Right lobe of liver (tissue), 6 donors: Measurements from ENCODE around the gene DDX25. TPM values are rescaled to one million over a fixed set of nuclear protein-coding genes. Genes with fewer than 3 reads are reported as not detected.

Source experiments
- ATAC-seq, 4 donors: fragments of 200-7000 bp; cut with Tn5 transposase; one replicate each; pipeline ENCODE4 v1.9.1; 2020; ENCODE audit warnings: mild to moderate bottlenecking in 4 of 4, moderate library complexity in 4 of 4
- DNase-seq, 3 donors: peaks; one replicate each; pipeline ENCODE4 v3.0.0-alpha.2; 2020
- H3K27ac ChIP-seq, 3 donors: fragments of 200-600 bp; one replicate each; pipeline ENCODE4 v1.8.0; 2022
- H3K27me3 ChIP-seq, 2 donors: fragments of 200-600 bp; one replicate each; pipeline ENCODE4 v1.8.0; 2022
- H3K36me3 ChIP-seq, 4 donors: fragments of 200-600 bp; sonication (generic) in 1 of 4; one replicate each; pipeline versions ENCODE4 v1.5.1 to v1.8.0; 2017 to 2022; ENCODE audit warnings: control low read depth in 1 of 4
- H3K4me1 ChIP-seq, 4 donors: fragments of 200-600 bp; sonication (generic) in 1 of 4; one replicate each; pipeline versions ENCODE4 v1.5.1 to v1.8.0; 2017 to 2022; ENCODE audit warnings: control low read depth in 1 of 4
- H3K4me3 ChIP-seq, 3 donors: fragments of 200-600 bp; one replicate each; pipeline ENCODE4 v1.8.0; 2022
- H3K9me3 ChIP-seq, 4 donors: fragments of 200-600 bp; sonication (generic) in 1 of 4; one replicate each; pipeline versions ENCODE4 v1.5.1 to v1.8.0; 2017 to 2022; ENCODE audit warnings: control low read depth in 1 of 4
- POLR2A ChIP-seq: fragments of 450-650 bp; IDR thresholded peaks from one replicate; pipeline ENCODE4 v1.6.1; 2017; ENCODE audit warnings: antibody characterized with exemption, mild to moderate bottlenecking
- WGBS: methylation state at CpG from one replicate; pipeline ENCODE4 v1.1.6; 2018; ENCODE audit warnings: low coverage, low lambda C conversion rate; ENCODE audit not compliant: insufficient coverage; ENCODE audit errors: missing lambda C conversion rate; 5-methylcytosine and 5-hydroxymethylcytosine counted together
- intact Hi-C, 2 donors: fragments of 100-400 bp; cut with DNase I; formaldehyde crosslinking; loops; one replicate each; pipeline versions ENCODE4 v1.11.2 to v1.14.1; 2022
- total RNA-seq, 6 experiments: library from RNA; depleted of rRNA in 2 of 6; stranded (reverse); fragments of >200 nt in 2 of 6; fragmentation: NEBNext Ultra II Directional in 3 of 6; extraction: Animal tissue kit (Norgen Biotek cat#: 25700) in 3 of 6; gene quantifications; one replicate each; pipeline versions ENCODE4 v1.1.0 to v1.2.4, GENCODE V29; 2016 to 2023
- TF ChIP-seq, protein P1 (sequence below), 4 donors: fragments of 200-600 bp in 3 of 4; fragments of 450-650 bp in 1 of 4; IDR thresholded peaks; one replicate each; pipeline versions ENCODE4 v1.5.1 to v1.8.0; 2016 to 2022; ENCODE audit warnings: antibody characterized with exemption in 4 of 4, mild to moderate bottlenecking in 2 of 4
- donor health status: DM: no; HTN: yes; CAD: no.
- donor health status: DM: no; HTN: no; CAD: no.
- donor health status: DM: no; HTN: no; CAD: no.
- donor health status: DM: no; HTN: yes; CAD: no.
- donor health status: DM: no; HTN: yes; CAD: no.

Gene DDX25
- total RNA-seq, 6 experiments from 2014 or later: 0.17 to 0.28 (median 0.21) TPM; not detected in 2

DNA sequence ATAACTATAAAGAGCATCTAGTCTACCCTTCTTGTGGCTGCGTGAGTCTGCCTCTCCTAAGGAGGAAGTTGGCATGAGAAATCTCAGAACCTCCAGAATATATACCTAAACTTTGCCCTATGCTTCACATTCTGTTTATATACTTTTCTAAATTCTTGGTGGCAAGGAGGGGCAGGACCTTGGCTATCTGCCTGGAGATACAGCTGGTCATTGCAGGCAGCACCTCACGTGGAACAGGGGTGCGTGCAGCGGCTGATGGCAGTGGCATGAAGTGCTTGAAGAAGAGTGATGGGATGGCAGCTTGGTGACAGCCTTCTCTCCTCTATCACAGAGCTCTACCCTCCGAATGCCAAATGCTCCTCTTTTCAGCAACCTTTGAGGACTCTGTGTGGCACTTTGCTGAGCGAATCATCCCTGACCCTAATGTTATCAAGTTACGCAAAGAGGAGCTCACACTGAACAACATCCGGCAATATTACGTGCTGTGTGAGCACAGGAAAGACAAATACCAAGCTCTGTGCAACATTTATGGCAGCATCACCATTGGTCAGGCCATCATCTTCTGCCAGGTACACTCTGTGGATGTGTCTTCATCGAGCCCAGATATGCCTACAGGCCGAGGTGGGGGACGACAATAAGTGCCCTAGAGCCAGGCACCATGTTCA, 12.5 kb downstream of the DDX25 start:
- H3K4me1 ChIP-seq: no peaks in the 10 kb centered on the region
- H3K9me3 ChIP-seq: no peaks in the 10 kb centered on the region
- H3K36me3 ChIP-seq: no peaks in the 10 kb centered on the region
- no peak overlapping the region for H3K27ac ChIP-seq
- no peaks in the 10 kb centered on the region for H3K27me3 ChIP-seq
- 61% methylated on average over 8 of the region's 12 CpGs for WGBS
- no peak for ATAC-seq
- no peak overlapping the region for H3K4me3 ChIP-seq
- intact Hi-C loops: no loop called here
- DNase-seq: no peak
- no peak for TF ChIP-seq POLR2A
- TF ChIP-seq, protein P1, sequence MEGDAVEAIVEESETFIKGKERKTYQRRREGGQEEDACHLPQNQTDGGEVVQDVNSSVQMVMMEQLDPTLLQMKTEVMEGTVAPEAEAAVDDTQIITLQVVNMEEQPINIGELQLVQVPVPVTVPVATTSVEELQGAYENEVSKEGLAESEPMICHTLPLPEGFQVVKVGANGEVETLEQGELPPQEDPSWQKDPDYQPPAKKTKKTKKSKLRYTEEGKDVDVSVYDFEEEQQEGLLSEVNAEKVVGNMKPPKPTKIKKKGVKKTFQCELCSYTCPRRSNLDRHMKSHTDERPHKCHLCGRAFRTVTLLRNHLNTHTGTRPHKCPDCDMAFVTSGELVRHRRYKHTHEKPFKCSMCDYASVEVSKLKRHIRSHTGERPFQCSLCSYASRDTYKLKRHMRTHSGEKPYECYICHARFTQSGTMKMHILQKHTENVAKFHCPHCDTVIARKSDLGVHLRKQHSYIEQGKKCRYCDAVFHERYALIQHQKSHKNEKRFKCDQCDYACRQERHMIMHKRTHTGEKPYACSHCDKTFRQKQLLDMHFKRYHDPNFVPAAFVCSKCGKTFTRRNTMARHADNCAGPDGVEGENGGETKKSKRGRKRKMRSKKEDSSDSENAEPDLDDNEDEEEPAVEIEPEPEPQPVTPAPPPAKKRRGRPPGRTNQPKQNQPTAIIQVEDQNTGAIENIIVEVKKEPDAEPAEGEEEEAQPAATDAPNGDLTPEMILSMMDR (IDR thresholded peaks at IDR 0.05): no peak

DNA sequence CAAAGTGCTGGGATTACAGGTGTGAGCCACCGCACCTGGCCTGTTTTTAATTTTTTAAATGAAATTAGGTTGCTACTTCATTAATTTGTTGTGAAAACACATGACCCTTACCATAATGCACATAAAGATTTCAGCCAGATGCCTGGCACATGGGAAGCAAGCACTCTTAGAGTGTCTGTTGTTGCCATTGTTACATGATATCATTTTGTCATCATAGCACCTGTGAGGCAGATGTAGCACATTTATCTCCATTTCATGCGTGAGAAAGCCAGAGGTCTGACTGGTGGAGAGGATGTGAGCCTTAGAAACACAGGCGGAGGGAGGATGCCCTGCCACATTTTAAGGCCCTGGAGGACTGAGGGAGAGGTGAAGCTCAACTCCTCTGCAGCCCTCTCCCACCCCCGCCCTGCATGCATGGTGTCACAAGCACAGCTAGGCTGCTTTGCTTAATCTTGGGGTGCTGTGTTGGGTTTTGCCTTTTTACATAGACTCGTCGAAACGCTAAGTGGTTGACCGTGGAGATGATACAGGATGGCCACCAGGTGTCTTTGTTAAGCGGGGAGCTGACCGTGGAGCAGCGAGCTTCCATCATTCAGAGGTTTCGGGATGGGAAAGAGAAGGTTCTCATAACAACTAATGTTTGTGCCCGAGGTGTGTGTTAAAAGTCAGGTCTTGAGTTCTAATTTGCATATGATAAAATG, 14.0 kb downstream of the DDX25 start:
- no peak overlapping the region for H3K27ac ChIP-seq
- no peaks in the 10 kb centered on the region for H3K4me1 ChIP-seq
- no peak for TF ChIP-seq POLR2A
- TF ChIP-seq, protein P1 (IDR thresholded peaks at IDR 0.05): no peak
- intact Hi-C loops: no loop called here
- H3K4me3 ChIP-seq: no peak overlapping the region
- WGBS: 55% methylated on average over 8 of the region's 13 CpGs
- ATAC-seq: no peak
- DNase-seq: no peak
- H3K9me3 ChIP-seq: no peaks in the 10 kb centered on the region
- no peaks in the 10 kb centered on the region for H3K36me3 ChIP-seq
- no peaks in the 10 kb centered on the region for H3K27me3 ChIP-seq

DNA sequence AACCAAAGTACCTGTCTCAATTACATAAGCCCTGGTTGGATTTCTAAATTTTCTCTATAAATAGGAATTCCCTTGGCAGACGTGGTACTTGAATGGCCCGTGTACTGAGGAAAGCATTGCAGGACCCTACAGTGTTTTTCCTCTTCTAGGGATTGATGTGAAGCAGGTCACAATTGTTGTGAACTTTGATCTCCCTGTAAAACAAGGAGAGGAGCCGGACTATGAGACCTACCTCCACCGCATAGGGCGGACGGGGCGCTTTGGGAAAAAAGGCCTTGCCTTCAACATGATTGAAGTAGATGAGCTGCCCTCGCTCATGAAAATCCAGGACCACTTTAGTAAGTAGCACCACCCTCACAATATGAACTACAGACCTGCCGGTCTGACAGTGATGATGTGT, 16.7 kb downstream of the DDX25 start:
- Histone ChIP-seq H3K9me3 (no peaks in the 10 kb centered on the region), H3K36me3 (no peaks in the 10 kb centered on the region), H3K27me3 (no peaks in the 10 kb centered on the region), H3K4me3 (no peak overlapping the region), H3K4me1 (peaks cover 0 to 14% (median 0%) of the 10 kb centered on the region in 4 donors), H3K27ac (no peak overlapping the region)
- DNase-seq (no peak), ATAC-seq (no peak)
- intact Hi-C loops: loop anchor here (5.0 kb wide), 1 partner anchor 271 kb away; no protein-coding TSS in a partner anchor
- TF ChIP-seq, protein P1 (IDR thresholded peaks at IDR 0.05): no peak
- TF ChIP-seq POLR2A: no peak
- 36% methylated on average over 3 of the region's 9 CpGs for WGBS

DNA sequence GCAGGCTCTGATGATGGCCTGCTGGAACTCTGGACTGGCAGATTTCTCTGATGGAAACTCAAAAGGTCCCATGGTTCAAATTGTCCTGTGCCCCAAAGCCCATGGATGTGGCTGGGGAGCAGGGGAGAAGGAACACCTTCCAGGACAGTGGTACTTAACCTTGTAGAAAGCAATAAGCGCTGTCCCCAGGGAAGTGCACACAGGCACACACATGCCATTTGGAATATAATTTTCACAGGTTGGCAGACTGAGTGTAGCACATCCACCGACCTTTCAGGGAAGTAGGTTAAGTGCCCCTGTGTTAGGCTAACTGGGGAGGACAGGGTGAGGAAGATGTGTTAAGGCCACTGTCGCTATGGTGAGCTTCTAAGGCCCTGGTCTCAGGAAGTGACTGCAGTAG, 17.8 kb downstream of the DDX25 start:
- H3K36me3 ChIP-seq: no peaks in the 10 kb centered on the region
- intact Hi-C loops: loop anchor here (5.0 kb wide), 1 partner anchor 270 kb away; no protein-coding TSS in a partner anchor
- 57% methylated on average over 1 of the region's 3 CpGs for WGBS
- H3K4me3 ChIP-seq: no peak overlapping the region
- H3K4me1 ChIP-seq: peaks cover 0 to 14% (median 0%) of the 10 kb centered on the region in 4 donors
- H3K9me3 ChIP-seq: no peaks in the 10 kb centered on the region
- ATAC-seq: no peak
- no peak overlapping the region for H3K27ac ChIP-seq
- TF ChIP-seq POLR2A: no peak
- TF ChIP-seq, protein P1 (IDR thresholded peaks at IDR 0.05): no peak
- H3K27me3 ChIP-seq: no peaks in the 10 kb centered on the region
- DNase-seq: no peak
